Spleen (tissue), 11 donors: Measurements from ENCODE around the gene URB1. TPM values are rescaled to one million over a fixed set of nuclear protein-coding genes. Genes with fewer than 3 reads are reported as not detected.

ENCODE experiments used
- DNase-seq: peaks from one replicate; pipeline ENCODE4 v3.0.0-alpha.2; 2020
- H3K27ac ChIP-seq, 8 donors: fragments of 200-600 bp; sonication (generic) in 7 of 8; 1 replicate in 4 of 8; 2 replicates in 4 of 8; pipeline versions ENCODE4 v1.5.0 to v1.8.0; 2016 to 2021; ENCODE audit warnings: inconsistent platforms in 4 of 8, mild to moderate bottlenecking in 4 of 8, moderate library complexity in 1 of 8
- H3K27me3 ChIP-seq, 7 donors: fragments of 200-600 bp; sonication (generic) in 6 of 7; replicated peaks in 1 of 7; 1 replicate in 4 of 7; 2 replicates in 3 of 7; pipeline versions ENCODE4 v1.5.0 to v1.8.0; 2016 to 2021; ENCODE audit warnings: inconsistent platforms in 3 of 7, mild to moderate bottlenecking in 1 of 7
- H3K36me3 ChIP-seq, 6 donors: fragments of 200-600 bp; sonication (generic) in 5 of 6; 1 replicate in 4 of 6; 2 replicates in 2 of 6; pipeline versions ENCODE4 v1.5.0 to v1.8.0; 2016 to 2021; ENCODE audit warnings: inconsistent platforms in 2 of 6
- H3K4me1 ChIP-seq, 6 donors: fragments of 200-600 bp; sonication (generic) in 5 of 6; 1 replicate in 3 of 6; 2 replicates in 3 of 6; pipeline versions ENCODE4 v1.5.0 to v1.8.0; 2016 to 2021; ENCODE audit warnings: inconsistent platforms in 3 of 6
- H3K4me3 ChIP-seq, 8 donors: fragments of 200-600 bp; sonication (generic) in 7 of 8; 1 replicate in 4 of 8; 2 replicates in 4 of 8; pipeline versions ENCODE4 v1.5.0 to v1.8.0; 2016 to 2021; ENCODE audit warnings: inconsistent platforms in 4 of 8, mild to moderate bottlenecking in 4 of 8, moderate library complexity in 2 of 8
- H3K9me3 ChIP-seq, 8 donors: fragments of 200-600 bp; sonication (generic) in 7 of 8; 1 replicate in 4 of 8; 2 replicates in 4 of 8; pipeline versions ENCODE4 v1.5.0 to v1.8.0; 2016 to 2021; ENCODE audit warnings: inconsistent platforms in 4 of 8
- POLR2A ChIP-seq, 3 donors: fragments of 450-650 bp; IDR thresholded peaks; one replicate each; pipeline ENCODE4 v1.5.1; 2017; ENCODE audit warnings: antibody characterized with exemption in 3 of 3, mild to moderate bottlenecking in 1 of 3
- POLR2AphosphoS5 ChIP-seq, 3 donors: sonication (generic); formaldehyde crosslinking; IDR thresholded peaks; one replicate each; pipeline ENCODE4 v1.5.1; 2017; ENCODE audit warnings: antibody characterized with exemption in 3 of 3
- WGBS, 5 donors: extraction: QIAGEN DNeasy Blood & Tissue Kit in 3 of 5; methylation state at CpG; one replicate each; pipeline versions ENCODE4 v1.1.5 to v1.1.7; 2013 to 2018; 5-methylcytosine and 5-hydroxymethylcytosine counted together
- intact Hi-C: fragments of 100-400 bp; cut with DNase I; formaldehyde crosslinking; loops from one replicate; pipeline ENCODE4 v1.15.0; 2023; ENCODE audit warnings: low total_unique reads
- polyA plus RNA-seq, 3 donors: library from polyadenylated mRNA; stranded (reverse); fragments of 200-250 nt; gene quantifications; one replicate each; pipeline ENCODE4 v1.2.1, GENCODE V29; 2013
- total RNA-seq, 7 donors: library from RNA; depleted of rRNA in 3 of 7; stranded (reverse); fragments of >200 nt in 3 of 7; fragmentation: NEBNext Ultra II Directional in 4 of 7; extraction: Animal tissue kit (Norgen Biotek cat#: 25700) in 4 of 7; gene quantifications; one replicate each; pipeline versions ENCODE4 v1.1.0 to v1.2.1, GENCODE V29; 2016 to 2021
- TF ChIP-seq, protein P1 (sequence below), 11 experiments: fragments of 200-600 bp in 7 of 11; fragments of 450-650 bp in 4 of 11; sonication (generic) in 4 of 11; IDR thresholded peaks in 8 of 11; conservative IDR thresholded peaks in 3 of 11; 1 replicate in 7 of 11; 2 replicates in 4 of 11; pipeline versions ENCODE4 v1.4.0 to v1.8.0; 2016 to 2021; ENCODE audit warnings: antibody characterized with exemption in 11 of 11, inconsistent platforms in 4 of 11, mild to moderate bottlenecking in 1 of 11
- donor health status: healthy with polysubstance abuse.
- donor health status: DM: no; HTN: no; CAD: no; lungs with moderate emphysema.
- donor health status: DM: no; HTN: no; CAD: no.
- donor health status: Bipolar disorder and iron deficiency.
- donor health status: healthy.
- donor health status: DM: no; HTN: no; CAD: no.
- donor health status: DM: yes; HTN: yes; CAD: no.

The URB1 gene
- total and polyA plus RNA-seq, 10 donors, result 2.0 to 20.8 (median 12.0) TPM

GRCh38 chr21:32321480-32321879 is 71.3 kb downstream of the URB1 start:
- no peak overlapping the region for H3K27ac ChIP-seq
- H3K4me1 ChIP-seq, result no peaks in the 10 kb centered on the region
- no peaks in the 10 kb centered on the region for H3K27me3 ChIP-seq
- no peak for DNase-seq
- 93 to 98% (median 96%) methylated on average over 13 of the region's 13 CpGs for WGBS, 5 donors
- H3K4me3 ChIP-seq, result no peak overlapping the region
- no peak for TF ChIP-seq POLR2AphosphoS5 (IDR thresholded peaks at IDR 0.05)
- TF ChIP-seq, protein P1, sequence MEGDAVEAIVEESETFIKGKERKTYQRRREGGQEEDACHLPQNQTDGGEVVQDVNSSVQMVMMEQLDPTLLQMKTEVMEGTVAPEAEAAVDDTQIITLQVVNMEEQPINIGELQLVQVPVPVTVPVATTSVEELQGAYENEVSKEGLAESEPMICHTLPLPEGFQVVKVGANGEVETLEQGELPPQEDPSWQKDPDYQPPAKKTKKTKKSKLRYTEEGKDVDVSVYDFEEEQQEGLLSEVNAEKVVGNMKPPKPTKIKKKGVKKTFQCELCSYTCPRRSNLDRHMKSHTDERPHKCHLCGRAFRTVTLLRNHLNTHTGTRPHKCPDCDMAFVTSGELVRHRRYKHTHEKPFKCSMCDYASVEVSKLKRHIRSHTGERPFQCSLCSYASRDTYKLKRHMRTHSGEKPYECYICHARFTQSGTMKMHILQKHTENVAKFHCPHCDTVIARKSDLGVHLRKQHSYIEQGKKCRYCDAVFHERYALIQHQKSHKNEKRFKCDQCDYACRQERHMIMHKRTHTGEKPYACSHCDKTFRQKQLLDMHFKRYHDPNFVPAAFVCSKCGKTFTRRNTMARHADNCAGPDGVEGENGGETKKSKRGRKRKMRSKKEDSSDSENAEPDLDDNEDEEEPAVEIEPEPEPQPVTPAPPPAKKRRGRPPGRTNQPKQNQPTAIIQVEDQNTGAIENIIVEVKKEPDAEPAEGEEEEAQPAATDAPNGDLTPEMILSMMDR (IDR thresholded peaks at IDR 0.05 in 8 of 11, conservative IDR thresholded peaks at IDR 0.05 in 3 of 11), result no peak
- no peak for TF ChIP-seq POLR2A (IDR thresholded peaks at IDR 0.05)
- H3K36me3 ChIP-seq, result peaks cover 0 to 100% (median 97%) of the 10 kb centered on the region in 6 donors
- intact Hi-C loops, result no loop called here
- H3K9me3 ChIP-seq, result no peaks in the 10 kb centered on the region

DNA sequence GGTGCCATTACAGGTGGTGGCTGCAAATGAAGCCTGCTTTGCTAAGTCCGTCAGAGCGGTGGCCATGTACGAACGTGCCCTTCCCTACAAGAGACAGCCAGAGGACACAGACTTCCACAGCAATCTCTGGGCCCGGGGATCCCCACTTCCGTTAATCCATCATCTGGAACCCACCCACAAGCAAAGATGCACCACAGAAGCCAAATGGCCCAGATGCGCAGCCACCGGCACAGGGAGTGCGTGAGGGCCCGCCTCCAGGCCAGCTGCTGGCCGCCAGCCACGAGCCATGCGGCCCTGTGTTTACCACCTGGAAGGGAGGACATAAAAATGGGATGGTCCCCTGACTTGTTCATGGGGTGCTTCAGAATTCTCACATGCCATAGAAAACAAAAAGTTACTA is 72.1 kb downstream of the URB1 start:
- WGBS, 5 donors, result 93 to 98% (median 96%) methylated on average over 12 to 13 of the region's 13 CpGs
- DNase-seq, result no peak
- no peak for TF ChIP-seq POLR2A (IDR thresholded peaks at IDR 0.05)
- TF ChIP-seq POLR2AphosphoS5 (IDR thresholded peaks at IDR 0.05), result no peak
- TF ChIP-seq, protein P1 (IDR thresholded peaks at IDR 0.05 in 8 of 11, conservative IDR thresholded peaks at IDR 0.05 in 3 of 11), result no peak

DNA sequence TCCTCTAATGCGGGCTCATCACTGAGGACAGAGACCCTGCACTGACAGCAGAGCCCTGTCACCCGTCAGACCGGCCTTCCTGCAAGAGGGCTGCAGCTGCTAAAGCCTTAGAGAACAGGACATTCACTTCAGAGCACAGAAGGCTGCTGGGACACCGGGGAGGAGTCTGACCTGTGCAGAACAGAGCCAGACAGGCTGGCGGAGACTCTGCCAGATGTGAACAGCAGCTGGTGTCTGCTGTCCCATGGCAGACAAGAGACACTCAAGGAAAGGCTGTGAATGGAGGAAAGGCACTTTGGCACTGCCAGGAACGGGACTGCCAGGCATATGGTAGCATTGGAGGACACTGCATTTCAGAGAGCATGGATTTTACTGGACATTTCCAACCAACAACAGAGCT is 72.8 kb downstream of the URB1 start:
- Histone ChIP-seq H3K4me3 (no peak overlapping the region), H3K9me3 (no peaks in the 10 kb centered on the region), H3K36me3 (peaks cover 0 to 100% (median 98%) of the 10 kb centered on the region in 6 donors), H3K4me1 (no peaks in the 10 kb centered on the region), H3K27ac (no peak overlapping the region), H3K27me3 (no peaks in the 10 kb centered on the region)
- WGBS, 5 donors, result 92 to 97% (median 93%) methylated on average over 6 of the region's 6 CpGs
- intact Hi-C loops, result no loop called here
- TF ChIP-seq POLR2A (IDR thresholded peaks at IDR 0.05) (no peak), POLR2AphosphoS5 (IDR thresholded peaks at IDR 0.05) (no peak)
- TF ChIP-seq, protein P1 (IDR thresholded peaks at IDR 0.05 in 8 of 11, conservative IDR thresholded peaks at IDR 0.05 in 3 of 11), result no peak
- DNase-seq, result no peak

More for the DNA sequence above, 72.1 kb downstream of the URB1 start:
- H3K4me3 ChIP-seq, result no peak overlapping the region
- H3K4me1 ChIP-seq, result no peaks in the 10 kb centered on the region
- H3K27me3 ChIP-seq, result no peaks in the 10 kb centered on the region
- no peak overlapping the region for H3K27ac ChIP-seq
- no peaks in the 10 kb centered on the region for H3K9me3 ChIP-seq
- intact Hi-C loops, result no loop called here
- H3K36me3 ChIP-seq, result peaks cover 0 to 100% (median 97%) of the 10 kb centered on the region in 6 donors

DNA sequence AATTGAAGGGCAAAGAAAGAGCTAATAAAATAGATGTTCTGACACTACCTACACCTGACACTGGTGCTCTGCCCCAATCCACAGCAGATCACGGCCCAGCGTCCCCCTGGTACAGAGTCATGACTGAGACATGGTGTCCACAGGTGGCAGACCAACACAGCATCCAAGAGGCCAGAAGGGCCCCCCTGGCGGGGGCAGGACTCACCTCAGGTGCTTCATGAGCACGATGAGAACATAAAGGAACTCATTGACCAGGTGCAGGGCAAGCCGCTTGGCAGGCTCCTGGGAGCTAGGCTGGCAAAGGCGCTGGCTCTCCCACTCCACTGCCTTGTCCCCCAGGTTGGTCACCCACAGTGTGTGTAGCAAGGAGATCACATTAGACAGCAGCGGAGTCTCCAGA is 73.8 kb downstream of the URB1 start:
- Histone ChIP-seq H3K4me3 (no peak overlapping the region), H3K4me1 (no peaks in the 10 kb centered on the region), H3K27me3 (no peaks in the 10 kb centered on the region), H3K36me3 (peaks cover 0 to 100% (median 97%) of the 10 kb centered on the region in 6 donors), H3K27ac (no peak overlapping the region), H3K9me3 (no peaks in the 10 kb centered on the region)
- intact Hi-C loops, result no loop called here
- no peak for DNase-seq
- TF ChIP-seq POLR2AphosphoS5 (IDR thresholded peaks at IDR 0.05), result no peak
- no peak for TF ChIP-seq POLR2A (IDR thresholded peaks at IDR 0.05)
- TF ChIP-seq, protein P1 (IDR thresholded peaks at IDR 0.05 in 8 of 11, conservative IDR thresholded peaks at IDR 0.05 in 3 of 11), result no peak
- 94 to 100% (median 95%) methylated on average over 7 of the region's 7 CpGs for WGBS, 5 donors
